Mucosa of descending colon (tissue), 3 donors: ENCODE data around the gene MIPOL1. TPM values are rescaled to one million over a fixed set of nuclear protein-coding genes. Genes with fewer than 3 reads are reported as not detected.

Source experiments
- ATAC-seq: fragments of 200-7000 bp; cut with Tn5 transposase; one replicate; pipeline ENCODE4 v1.9.1; 2020; ENCODE audit warnings: mild to moderate bottlenecking, moderate library complexity
- DNase-seq, 3 donors: peaks; one replicate each; pipeline ENCODE4 v3.0.0-alpha.2; 2020
- H3K36me3 ChIP-seq: fragments of 200-600 bp; one replicate; pipeline ENCODE4 v1.8.0; 2021; ENCODE audit warnings: low read depth, mild to moderate bottlenecking
- H3K4me1 ChIP-seq: fragments of 200-600 bp; one replicate; pipeline ENCODE4 v1.8.0; 2021; ENCODE audit warnings: low read depth, mild to moderate bottlenecking
- H3K4me3 ChIP-seq: fragments of 200-600 bp; one replicate; pipeline ENCODE4 v1.8.0; 2021; ENCODE audit warnings: mild to moderate bottlenecking
- H3K9me3 ChIP-seq: fragments of 200-600 bp; one replicate; pipeline ENCODE4 v1.8.0; 2021; ENCODE audit warnings: mild to moderate bottlenecking
- CTCF ChIP-seq: fragments of 200-600 bp; IDR thresholded peaks from one replicate; pipeline ENCODE4 v1.8.0; 2022; ENCODE audit warnings: antibody characterized with exemption, mild to moderate bottlenecking
- intact Hi-C, 2 donors: fragments of 100-400 bp; cut with DNase I in 1 of 2; cut with micrococcal nuclease in 1 of 2; formaldehyde crosslinking; loops; one replicate each; pipeline versions ENCODE4 v1.11.0 to v1.11.1; 2022; cut with DNase I, micrococcal nuclease
- total RNA-seq, 3 donors: library from RNA; stranded (reverse); fragmentation: NEBNext Ultra II Directional in 2 of 3; extraction: Animal tissue kit (Norgen Biotek cat#: 25700) in 2 of 3; gene quantifications; one replicate each; pipeline versions ENCODE4 v1.2.1 to v1.2.4, GENCODE V29; 2021 to 2023
- donor health status: DM: no; HTN: no; CAD: no; lungs with moderate emphysema.
- donor health status: DM: no; HTN: no; CAD: no.
- donor health status: DM: no; HTN: yes; CAD: no.

Gene MIPOL1
- total RNA-seq, 3 donors from 2014 or later = 5.5 to 12.0 (median 11.7) TPM

- DNase-seq = no peak
- intact Hi-C loops = no loop called here
- H3K36me3 ChIP-seq = no peaks in the 10 kb centered on the region
These were observed 59.8 kb downstream of the MIPOL1 start for GRCh38 chr14:37257501-37258070.

GRCh38 chr14:37262649-37263048, 64.9 kb downstream of the MIPOL1 start:
- intact Hi-C loops = no loop called here
- TF ChIP-seq CTCF = no peak
- no peak overlapping the region for H3K4me3 ChIP-seq

More at GRCh38 chr14:37257501-37258070, 59.8 kb downstream of the MIPOL1 start:
- TF ChIP-seq CTCF = no peak
- Histone ChIP-seq H3K4me3 (no peak overlapping the region), H3K4me1 (no peaks in the 10 kb centered on the region), H3K9me3 (no peaks in the 10 kb centered on the region)
- ATAC-seq = no peak

GRCh38 chr14:37263656-37264236, 66.0 kb downstream of the MIPOL1 start:
- intact Hi-C loops = no loop called here
- ATAC-seq (no peak), DNase-seq (no peak)
- H3K9me3 ChIP-seq = no peaks in the 10 kb centered on the region
- no peaks in the 10 kb centered on the region for H3K36me3 ChIP-seq
- no peak overlapping the region for H3K4me3 ChIP-seq
- no peaks in the 10 kb centered on the region for H3K4me1 ChIP-seq
- no peak for TF ChIP-seq CTCF

More at GRCh38 chr14:37262649-37263048, 64.9 kb downstream of the MIPOL1 start:
- Histone ChIP-seq H3K4me1 (no peaks in the 10 kb centered on the region), H3K9me3 (no peaks in the 10 kb centered on the region), H3K36me3 (no peaks in the 10 kb centered on the region)
- ATAC-seq (no peak), DNase-seq (no peak)

GRCh38 chr14:37268788-37269187, 71.1 kb downstream of the MIPOL1 start:
- no peaks in the 10 kb centered on the region for H3K4me1 ChIP-seq
- DNase-seq (no peak), ATAC-seq (no peak)
- no peak for TF ChIP-seq CTCF
- H3K9me3 ChIP-seq = no peaks in the 10 kb centered on the region
- H3K4me3 ChIP-seq = no peak overlapping the region
- no peaks in the 10 kb centered on the region for H3K36me3 ChIP-seq
- intact Hi-C loops = no loop called here

- intact Hi-C loops = no loop called here
- Histone ChIP-seq H3K4me3 (no peak overlapping the region), H3K4me1 (no peaks in the 10 kb centered on the region), H3K9me3 (no peaks in the 10 kb centered on the region), H3K36me3 (no peaks in the 10 kb centered on the region)
- no peak for TF ChIP-seq CTCF
- DNase-seq (no peak), ATAC-seq (no peak)
These were observed 72.9 kb downstream of the MIPOL1 start for GRCh38 chr14:37270629-37271028.
